Retina (tissue), 1 donor: ENCODE data around the gene PAXX.
"Not testable (repeated sequence)": the region's sequence is repeated elsewhere in the genome, so short reads cannot be mapped to it uniquely, and the experiment has no call there.

Experiments
- DNase-seq: peaks from one replicate; pipeline ENCODE4 v3.0.0-alpha.2; 2016

The PAXX gene

DNA sequence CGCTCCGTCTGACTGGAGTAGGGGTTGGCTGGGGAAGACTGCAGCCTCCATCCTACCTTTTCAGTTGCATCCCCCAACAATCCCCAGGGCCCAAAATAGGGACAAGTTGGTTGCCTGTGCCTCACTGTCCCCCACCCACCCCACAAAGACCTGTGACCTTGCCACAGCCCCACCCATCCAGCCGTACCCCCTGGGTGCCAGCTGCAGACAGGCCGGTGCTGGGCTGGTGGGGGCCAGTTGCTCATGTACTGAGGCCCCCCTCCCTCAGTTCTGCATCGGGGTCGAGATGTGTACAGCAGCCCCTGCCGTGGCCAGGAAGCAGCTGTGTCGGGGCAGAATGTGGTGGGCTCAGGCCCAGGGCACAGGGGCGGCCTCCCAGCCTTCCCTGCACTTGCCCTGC, 9.1 kb upstream of the PAXX start:
- DNase-seq = no peak

DNA sequence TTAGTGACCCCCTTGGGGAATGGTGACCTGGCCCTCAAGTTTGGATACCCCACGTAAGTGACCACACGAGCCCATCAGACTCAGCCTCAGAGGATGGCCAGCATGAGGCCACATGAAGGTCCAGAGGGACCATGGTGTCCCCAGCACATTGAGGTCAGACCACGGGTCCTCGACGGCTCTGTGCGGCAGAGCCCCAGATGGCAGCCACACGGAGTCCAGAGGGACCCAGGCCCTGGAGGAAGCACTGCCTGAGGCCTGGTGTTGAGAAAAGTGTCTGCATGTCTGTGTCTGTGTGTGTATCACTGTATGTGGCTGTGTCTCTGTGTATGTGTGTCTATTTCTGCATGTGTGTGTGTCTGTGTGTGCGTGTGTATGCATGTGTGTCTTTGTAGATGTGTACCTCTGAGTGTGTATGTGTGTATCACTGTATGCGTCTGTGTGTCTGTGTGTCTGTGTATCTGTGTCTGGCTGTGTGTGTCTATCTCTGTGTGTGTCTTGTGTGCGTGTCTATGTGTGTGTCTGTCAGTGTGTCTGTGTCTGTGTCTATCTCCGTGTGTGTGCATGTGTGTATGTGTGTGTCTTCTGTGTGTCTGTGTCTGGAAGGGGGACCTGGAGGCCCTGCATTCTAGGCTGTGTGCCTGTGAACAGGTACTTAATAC, 8.4 kb upstream of the PAXX start:
- no peak for DNase-seq

DNA sequence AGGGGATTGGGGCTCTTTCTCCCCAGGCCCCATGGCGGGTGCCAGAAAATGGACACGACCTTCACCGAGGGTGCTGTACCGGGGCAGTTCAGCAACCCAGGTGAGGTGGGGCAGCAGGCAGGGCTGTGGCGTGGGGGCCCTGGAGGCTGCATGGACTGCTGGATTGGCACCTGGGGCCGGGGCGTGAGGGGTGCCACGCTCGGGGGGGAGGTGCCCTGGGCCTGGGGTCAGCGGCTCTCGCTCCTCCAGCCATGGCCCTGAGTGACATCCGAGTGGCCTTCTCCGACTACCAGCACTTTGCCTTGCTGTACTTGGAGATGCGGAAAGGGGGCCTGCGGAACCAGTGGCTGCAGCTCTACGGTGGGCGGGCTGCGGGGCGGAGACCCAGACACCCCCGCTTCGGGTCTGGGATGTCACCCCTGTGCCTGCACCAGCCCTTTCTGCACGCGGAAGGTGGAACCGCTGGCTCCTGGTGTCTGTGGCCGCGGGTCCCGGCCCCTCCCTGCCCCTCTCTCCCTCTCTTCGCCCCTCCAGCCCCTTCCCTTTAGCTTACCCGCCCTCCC, 7.7 kb upstream of the PAXX start:
- DNase-seq = no peak

DNA sequence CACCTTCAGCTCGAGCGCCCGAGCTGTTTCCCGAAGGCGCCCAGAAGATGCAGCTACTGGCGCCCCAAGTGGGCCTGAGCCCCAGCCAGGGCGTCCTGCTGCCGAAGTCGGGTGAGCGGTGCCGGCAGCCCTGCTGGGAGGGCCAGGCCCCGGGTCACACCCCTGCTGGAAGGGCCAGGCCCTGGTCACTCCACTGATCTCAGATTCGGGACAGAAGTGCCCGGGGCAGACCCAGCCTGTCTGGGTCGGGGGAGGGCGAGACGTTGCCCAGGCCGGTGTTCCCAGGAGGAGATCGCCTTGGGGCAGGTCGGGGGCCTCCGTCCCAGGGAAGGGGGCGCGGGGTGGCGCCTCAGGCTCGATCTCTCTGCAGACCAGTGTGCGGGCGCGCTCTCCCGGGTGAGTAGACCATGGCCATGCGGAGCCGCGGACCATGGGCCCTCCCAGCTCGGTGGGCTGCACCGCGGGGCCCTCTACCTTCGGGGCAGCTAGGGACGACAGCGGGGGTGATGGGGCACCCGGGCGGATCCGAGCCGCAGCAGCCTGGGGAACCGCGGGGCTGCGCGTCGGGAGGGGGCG, 7.1 kb upstream of the PAXX start:
- no peak for DNase-seq

DNA sequence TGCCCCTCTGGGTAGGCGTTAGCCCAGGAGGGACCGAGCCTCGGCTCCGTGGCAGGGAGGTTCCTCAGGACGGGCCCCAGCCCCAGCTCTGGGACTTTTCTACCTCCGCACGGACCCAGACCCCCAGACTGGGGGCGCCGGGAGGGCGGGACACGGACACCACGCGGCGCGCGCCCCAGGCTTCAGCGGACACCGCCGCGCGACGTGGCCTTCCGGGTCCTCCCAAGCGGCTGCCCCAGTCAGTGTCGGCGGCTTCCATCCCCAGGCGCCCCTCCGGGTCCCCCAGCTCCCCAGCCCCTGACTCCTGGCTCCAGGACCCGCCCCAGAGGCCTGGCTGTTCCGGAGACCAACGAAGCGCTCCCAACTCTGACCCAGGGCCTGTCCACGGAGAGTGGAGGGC, 6.4 kb upstream of the PAXX start:
- DNase-seq = no peak

DNA sequence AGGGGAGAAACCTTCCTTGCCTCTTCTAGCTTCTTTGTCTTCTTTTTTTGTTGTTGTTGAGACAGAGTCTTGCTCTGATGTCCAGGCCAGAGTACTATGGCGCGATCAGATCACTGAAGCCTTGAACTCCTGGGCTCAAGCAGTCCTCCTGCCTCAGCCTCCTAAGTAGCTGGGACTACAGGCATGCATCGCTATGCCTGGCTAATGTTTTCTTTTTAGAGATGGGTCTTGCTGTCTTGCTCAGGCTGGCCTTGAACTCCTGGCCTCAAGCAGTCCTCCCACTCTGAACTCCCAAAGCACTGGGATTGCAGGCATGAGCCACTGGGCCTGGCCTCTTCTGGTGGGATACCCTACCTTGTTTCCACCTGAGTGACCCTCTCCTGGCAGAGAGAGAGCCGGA, 3.4 kb upstream of the PAXX start:
- no peak for DNase-seq

DNA sequence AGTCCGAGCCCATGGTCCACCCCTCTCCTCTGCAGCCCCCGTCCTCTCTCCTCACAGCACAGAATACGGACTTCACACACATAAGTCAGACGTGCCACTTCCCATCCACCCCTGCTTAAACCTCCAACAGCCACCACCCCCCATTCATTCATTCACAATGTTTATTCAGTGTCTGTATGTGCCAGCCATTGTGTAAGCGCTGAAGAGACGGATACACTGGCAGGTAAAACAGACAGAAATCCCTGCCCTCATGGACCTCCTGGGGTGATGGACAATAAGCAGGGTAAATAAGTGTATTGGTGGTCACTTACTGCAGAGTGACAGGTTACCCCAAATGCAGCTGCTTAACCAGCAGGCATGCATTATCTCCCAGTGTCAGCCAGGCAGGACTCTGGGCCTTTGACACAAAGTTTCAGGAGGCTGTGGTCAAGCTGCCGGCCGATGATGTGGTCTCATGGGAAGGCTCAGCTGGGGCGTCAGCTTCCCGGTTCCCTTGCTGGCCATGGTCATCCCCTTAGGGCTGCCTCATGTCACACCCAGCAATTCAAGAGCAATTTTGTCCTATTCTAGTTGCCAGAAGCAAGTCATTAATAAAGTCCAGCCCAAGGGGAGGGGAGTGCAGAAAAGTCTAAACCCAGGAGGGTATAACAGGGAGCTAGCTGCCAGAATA, 1.8 kb upstream of the PAXX start:
- DNase-seq = no peak

DNA sequence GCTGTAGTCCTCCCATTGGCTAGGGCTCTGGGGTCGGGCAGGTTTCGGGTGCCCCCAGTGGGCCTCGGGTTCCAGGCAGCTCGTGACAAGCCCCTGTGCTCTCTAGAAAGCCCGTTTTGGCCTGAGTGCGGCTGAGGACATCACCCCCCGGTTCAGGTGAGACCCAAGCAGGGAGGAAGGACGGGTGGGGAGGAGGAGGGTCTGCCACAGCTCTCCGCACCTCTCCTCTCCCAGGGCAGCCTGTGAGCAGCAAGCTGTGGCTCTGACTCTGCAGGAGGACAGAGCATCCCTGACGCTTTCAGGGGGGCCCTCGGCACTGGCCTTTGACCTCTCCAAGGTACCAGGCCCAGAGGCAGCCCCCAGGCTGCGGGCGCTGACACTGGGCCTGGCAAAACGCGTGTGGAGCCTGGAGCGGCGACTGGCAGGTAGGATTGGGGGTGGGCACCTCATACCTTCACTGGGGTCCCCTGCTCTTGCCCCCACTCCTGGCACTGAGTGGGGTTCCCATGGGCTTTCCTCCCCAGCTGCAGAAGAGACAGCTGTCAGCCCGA, 672 bp downstream of the PAXX start:
- DNase-seq = no peak

DNA sequence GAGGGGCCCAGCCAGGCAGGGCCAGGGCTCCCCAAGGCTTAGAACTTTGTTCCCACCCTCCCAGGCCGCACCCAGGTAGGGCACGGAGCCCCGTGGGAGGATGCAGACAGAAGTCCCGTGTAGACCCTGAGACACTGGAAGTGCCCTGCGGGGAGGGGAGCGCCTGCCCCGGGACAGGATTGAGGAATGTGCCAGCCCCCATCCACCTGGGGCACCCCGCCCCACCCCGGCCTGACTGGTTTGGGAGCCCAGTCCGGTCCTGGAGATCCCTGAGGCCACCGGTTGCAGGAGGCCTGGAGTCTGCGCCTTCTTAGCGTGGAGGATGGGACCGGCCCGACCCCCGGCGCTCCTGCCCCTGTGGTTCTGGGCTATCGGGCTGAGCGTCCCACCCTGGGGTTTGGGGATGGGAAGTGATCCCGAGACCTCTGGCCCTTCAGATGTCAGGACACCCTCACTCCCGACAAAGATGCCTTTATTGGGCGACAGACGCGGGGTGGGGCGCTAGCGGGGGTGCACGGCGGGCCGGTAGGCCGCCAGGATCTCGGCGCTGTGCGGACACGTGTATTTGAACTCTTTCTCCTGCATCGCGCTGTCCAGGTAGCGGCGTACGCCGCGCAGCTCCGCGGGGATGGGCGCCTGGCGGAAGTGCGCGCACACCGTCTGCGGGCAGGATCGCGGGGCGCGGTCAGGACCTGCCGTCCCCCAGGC, 2.1 kb downstream of the PAXX start:
- no peak for DNase-seq

DNA sequence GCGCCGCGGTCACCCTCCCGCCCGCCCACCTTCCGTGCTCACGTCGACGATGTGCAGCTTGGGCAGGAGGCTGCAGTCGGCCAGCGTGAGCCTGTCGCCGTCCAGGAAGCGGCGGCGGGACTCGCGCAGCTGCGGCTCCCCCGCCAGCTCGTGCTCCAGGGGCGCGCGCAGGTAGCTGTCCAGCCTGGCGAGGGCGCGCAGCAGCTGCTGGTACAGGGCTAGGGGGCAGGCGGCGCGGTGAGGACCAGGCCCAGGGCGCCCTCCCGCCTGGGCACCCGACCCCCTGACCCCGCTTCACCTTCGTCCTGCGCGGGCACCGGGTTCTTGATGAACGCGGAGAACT, 2.6 kb downstream of the PAXX start:
- no peak for DNase-seq

DNA sequence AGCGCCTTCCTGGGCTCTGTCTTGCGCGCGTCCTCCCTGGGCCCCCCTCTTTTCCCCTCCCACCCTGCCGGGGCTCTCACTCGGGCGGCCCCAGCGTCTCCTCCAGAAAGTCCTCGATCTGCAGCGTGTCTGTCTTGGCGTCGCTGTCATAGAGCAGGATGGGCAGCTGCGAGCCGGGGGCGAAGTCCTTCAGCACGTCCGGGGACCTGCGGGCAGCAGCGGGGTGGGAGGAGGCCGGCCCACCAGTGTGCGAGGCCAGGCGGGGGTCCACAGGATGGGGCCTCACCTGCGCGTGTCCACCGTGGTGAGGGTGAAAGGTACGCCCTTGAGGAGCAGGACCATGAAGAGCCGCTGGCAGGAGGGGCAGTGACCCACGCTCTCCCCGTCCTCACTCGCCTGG, 3.1 kb downstream of the PAXX start:
- DNase-seq = no peak

DNA sequence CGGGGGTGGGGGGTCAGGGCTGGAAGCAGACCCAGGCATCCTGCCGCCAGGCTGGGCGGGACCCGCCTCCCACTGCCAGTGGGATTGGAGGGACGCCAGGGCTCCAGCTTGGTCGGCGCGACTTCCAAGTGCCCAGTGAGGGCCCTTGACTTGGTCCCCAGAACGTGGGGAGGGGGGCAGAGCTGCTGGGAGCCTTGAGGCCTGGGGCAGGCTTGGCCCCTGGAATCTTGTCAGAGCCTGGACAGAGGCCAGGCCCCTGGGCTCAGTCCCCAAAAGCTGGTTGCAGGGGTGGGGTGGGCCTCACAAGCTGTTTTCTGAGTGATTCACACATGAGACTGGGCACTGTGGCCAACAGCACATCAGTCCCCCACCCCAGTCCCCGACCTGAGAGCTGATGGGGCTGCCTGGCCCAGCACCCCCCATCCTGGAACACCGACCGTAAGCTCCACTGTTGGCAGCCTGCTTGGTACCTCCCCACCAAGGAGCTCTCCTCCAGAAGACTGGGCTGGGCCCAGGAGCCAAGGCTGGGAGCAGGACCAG, 3.6 kb downstream of the PAXX start:
- no peak for DNase-seq

DNA sequence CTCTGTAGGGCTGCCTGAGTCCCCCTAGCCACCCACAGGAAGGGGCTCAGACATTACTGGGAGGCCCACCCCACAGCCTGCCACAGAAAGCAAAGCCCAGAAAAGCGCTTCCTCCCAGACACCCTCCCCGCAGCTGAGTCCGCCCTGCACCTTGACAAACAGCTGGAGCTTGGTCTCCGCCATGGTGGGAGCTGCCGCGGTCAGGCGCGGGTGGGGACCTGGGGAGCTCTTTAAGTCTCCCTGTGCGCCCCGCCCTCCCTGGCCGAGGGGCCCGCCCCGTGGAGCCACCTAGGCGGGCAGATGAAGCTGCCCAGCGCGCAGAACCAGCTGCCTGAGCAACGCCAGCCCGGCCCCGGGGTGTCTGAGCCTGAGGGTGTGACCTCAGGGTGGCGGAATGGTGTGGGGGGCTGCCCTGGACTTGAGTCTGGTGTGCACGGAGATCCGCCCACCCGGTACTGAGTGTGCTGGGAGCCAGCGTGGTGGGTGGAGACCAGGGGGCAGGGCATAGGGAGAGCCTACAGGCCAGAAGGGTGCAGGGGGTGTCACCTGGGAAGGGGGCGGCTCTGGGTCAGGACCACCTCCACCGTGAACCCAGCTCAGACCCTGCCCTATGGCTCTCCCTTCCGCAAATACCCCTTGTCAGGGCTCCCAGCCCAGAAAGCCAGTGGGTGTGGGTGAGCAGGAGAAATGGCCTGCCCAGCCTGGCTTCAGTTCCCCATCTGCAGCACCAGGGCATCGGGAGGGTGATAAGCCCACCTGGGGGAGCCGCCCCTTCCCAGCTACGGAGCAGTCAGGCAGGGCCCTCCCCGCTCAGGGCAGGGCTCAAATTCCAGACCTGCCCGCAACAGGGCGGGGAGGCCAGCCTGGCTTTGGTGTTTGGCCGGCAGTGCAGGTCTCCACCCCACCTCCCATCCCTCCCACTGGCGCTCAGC, 4.4 kb downstream of the PAXX start, which contains the start of gene CLIC3:
Gene CLIC3, minus strand, starts transcription at position 208 of the 932 bp plus-strand sequence. Its CDS starts 25 bp downstream, at position 183.
- no peak for DNase-seq

DNA sequence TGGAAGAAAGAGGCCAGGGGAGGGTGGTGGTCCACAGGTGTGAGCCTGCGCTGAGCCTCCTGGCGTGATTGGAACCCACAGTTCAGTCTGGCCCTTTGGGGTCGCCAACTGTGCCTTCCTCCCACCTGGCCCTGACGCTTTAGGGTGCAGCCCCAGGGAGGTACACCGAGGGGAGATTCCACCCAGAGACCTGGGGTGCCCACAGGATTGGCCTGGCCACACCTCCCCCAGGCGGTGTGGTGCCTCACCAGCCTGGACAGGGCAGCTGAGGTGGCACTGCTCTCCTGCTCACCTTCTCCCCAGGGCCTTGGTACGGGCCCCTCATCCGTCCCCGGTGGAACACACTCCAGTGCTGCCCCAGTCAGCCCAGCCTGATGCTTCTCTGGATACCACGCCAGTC, 5.1 kb downstream of the PAXX start:
- no peak for DNase-seq

DNA sequence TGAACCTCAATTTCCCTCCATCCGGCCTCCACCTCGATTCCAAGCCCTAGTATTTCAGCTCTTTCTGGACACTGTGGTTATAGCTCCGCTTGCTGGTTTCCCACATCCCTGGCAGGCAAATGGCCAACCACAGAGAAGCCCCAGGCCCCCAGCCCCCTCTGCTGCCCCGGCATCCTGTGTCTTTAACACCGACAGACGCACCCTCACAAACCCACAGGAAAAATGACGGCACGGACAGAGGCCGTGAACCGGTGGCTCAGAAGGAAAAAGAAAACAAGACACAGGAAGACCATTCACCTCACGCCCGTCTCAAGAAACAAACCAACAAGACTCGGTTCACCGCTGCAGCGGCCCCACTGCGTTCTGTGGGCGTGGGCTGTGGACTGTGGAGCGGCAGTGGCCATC, 5.6 kb downstream of the PAXX start:
- DNase-seq = no peak

DNA sequence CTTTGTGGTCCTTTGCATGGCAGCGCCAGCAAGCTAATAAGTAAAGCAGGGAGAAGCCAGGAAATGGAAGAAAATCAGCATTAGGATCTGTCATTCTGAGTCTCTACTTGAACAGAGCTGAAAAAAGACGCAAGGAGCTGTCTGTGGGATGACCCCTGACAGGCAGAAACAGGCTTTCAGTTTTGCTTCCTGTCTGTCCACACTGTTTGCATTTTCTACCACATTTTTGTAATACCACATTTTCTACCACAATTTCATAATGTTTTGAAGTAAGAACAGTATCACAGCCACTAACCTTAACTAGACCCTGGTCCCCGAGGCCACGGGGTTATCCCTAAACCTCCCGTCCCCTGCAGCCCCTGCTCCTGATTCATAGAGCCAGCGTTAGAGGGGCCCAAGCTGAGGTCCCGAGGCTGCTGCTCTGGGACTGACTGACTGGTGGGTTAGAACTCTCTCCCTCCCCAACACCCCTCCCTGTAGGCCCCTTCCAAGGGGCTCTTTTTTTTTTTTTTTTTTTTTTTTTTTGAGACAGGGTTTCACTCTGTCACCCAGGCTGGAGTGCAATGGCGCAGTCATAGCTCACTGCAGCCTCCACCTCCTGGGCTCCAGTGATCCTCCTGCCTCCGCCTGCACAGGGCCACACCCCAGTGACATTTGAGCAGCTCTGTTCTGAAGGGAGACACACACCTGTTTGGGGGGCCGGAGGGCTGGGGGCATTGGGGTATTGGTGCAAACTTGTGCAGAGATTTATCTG, 8.1 kb downstream of the PAXX start:
- no peak for DNase-seq

DNA sequence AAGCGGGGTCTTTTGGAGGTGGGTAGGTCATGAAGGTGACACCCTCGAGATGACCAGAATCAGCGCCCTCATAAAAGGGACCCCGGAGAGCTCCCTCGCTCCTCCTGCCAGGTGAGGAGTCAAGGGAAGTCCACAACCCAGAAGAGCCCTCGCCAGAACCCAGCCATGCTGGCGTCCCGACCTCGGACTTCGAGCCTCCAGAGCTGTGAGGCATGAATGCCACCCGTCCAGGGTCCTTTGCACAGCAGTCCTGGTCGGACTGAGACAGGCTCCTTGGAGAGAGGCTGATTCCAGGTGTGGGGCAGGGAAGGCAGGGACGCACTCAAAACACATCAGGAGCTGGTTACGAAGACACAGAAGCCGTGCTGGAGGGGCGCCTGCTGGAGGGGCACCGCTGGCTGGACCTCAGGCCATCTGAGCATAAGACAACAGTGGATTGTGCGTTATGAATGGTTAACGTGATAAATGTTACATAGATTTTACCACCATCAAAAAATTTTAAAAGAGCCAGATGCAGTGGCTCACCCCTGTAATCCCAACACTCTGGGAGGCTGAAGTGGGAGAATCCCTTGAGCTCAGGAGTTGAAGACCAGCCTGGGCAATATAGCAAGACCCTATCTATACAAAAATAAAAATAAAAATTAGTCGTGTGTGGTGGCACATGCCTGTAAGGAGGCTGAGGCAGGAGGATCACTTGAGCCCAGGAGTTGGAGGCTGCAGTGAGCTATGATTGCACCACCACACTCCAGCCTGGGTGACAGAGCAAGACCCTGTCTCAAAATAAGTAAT, 9.8 kb downstream of the PAXX start:
- DNase-seq = no peak

DNA sequence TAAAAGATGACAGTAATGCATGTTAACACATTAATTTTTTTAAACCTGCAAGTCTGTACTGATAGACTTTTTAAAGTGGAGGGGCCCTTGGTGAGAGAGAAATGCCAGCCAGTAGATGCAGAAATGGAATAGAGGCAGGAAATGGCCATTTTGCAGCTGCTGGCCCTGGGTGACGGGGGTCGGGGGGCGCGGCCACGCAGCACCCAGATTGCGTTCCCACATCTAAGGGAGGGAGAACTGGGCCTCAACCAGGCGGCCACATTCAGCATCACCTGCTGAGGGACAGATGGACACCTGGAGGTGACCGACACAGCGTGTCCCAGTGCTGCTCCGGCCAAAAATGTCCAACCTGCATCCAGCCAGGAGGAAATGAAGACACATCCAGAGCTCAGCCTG, 10.4 kb downstream of the PAXX start:
- no peak for DNase-seq

DNA sequence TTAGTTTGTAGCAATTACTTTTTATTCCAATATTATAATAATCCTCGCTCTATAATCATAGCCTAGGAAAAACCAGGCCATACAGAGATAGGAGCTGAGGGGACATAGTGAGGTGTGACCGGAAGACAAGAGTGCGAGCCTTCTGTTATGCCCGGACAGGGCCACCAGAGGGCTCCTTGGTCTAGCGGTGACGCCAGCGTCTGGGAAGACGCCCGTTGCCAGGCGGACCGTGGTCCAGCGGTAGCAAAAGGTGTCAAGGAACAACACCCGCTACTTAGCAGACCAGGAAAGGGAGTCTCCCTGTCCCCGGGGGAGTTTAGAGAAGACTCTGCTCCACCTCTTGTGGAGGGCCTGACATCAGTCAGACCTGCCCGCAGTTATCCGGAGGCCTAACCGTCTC, 12.1 kb downstream of the PAXX start:
- not testable (repeated sequence) for DNase-seq
